SW 1271 (cell line): ENCODE measurements around the gene DGCR8.

Experiments used
- DNase-seq, 2 experiments: peaks; one replicate each; lab custom pipeline; 2025; lab: John Stamatoyannopoulos, UW

The DGCR8 gene

DNA sequence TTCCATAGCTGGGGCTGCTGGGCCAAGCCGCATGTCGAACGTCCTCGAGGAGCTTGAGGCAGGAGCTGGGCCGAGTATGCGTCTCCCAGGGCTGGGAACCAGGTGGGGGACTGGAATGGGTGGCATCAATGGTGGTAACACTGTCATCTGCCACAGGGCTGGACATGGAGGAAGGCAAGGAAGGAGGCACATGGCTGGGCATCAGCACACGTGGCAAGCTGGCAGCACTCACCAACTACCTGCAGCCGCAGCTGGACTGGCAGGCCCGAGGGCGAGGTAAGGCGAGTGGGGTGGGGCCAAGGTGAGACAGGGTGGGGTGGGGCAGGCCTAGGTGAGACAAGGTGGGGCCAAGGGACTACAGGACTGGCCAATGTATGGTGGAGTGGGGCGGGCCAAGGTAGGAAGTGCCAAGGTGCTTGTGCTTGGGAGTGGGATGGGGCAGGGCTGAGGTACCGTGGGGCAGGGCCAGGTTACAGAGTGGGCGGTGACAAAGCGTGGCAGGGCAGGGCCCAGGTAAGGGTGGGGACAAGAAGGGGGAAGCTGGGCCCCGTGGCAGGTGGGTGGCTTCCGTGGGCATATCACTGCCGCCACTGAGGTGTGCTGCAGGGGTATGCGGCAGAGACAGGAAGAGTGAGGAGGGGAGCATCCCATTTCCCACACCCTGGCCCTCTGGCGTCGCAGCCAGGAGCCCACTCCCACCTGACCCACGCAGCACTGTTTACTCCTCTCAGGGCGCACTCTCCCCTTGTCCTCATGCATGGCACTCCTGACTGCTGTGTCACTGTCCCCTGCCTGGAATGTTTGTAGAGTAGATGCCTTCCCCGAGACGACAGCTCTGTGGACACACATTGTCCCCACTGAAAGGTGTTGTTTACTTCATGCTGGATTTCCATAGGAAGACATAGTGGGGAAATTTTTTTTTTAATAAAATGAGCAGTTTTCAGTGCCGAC is 27.5 kb upstream of the DGCR8 start:
- no peak for DNase-seq

DNA sequence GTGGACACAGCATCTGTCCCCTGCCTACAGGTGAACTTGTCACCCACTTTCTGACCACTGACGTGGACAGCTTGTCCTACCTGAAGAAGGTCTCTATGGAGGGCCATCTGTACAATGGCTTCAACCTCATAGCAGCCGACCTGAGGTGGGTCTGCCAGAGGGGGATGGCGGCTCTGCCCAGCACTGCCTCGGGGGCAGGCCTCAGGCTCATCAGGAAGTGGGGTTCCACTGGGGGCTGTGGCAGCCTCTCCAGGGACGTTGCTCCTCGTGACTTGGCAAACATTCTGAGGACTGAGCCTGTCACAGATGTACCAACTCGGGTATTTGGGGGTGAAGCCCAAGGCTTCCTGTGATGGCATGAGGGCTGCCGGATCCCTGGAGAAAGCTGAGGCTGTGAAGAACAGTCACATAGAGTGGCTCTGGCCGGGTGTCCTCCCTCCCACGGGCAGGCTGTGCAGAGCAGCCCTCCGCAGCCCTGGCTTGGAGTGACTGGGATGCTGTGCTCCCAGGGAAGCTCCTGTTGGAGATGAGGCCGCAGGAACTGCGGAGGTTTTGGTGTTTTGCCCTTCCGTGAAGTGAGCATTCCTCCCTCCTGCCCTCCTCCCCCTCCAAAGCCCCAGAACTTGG is 26.5 kb upstream of the DGCR8 start:
- no peak for DNase-seq

DNA sequence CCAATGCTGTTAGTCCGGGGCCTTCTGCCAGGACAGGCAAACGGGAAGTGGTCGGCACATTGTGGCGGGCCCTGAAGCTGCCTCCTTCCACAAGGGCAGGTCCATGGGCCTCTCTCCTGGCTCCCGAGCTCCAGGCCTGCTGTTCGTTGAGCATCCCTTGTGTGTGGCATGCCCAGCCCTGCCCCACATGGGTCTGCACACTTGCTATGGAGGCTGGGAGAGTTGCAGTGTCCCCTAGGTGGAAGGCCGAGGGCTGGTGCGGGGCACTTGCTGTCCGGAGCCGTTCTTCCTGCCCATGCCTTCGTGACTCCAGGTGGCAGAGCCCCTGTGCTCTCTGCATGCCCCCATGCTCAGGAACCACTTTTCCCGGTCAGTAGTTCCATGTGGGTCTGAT is 26.0 kb upstream of the DGCR8 start:
- no peak for DNase-seq

DNA sequence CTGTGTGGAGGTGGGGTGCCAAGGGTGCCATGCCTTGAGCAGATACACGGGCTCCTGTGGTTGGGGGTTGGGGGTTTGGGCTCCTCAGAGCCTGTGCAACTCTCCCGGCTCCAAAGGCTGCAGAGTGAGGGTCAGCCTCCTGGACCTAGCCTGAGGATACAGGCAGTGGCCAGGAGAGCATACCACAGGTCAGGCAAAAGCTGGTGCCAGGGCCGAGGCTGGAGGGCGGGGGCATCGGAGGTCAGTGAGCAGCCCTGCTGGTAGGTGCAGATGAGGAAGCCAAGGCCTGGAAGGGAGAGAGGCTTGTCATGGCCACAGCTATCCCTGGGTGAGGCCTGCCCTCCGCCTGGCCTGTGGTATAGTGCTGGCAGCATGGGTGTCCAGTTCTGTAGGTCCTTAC is 25.6 kb upstream of the DGCR8 start:
- DNase-seq, result no peak

DNA sequence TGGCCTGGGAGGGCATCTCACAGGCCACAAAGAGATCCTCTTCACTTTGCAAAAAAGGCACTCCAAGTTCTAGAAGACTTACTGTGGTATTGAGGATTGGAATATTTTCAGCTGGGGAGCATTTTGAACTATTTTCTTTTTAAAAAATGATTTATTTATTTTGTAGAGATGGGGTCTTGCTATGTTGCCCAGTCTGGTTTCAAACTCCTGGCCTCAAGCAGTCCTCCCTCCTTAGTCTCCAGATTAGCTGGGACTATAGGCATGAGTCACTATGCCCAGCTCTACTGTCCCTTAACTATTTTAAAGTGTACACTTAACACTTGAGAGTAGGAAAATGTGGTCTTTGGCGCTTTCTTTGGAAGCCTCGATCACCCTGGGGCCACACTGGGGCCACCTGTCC is 24.9 kb upstream of the DGCR8 start:
- no peak for DNase-seq

DNA sequence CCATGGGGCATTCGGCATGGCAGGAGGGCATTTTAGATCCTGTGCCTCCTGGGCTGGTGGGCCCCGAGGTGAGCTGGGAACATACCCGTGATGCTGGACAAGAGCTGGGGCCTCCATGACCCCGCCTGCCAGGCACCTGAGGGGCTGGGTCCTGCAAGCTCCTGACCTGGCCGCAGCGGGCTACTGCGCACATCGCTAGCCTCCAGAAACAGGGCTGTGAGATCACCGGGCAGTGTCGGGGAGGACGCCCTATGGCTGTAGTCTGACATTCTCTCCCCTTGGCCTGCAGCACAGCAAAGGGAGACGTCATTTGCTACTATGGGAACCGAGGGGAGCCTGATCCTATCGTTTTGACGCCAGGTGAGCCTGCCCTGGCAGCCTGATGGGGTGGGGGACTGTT is 24.4 kb upstream of the DGCR8 start:
- DNase-seq, result no peak

DNA sequence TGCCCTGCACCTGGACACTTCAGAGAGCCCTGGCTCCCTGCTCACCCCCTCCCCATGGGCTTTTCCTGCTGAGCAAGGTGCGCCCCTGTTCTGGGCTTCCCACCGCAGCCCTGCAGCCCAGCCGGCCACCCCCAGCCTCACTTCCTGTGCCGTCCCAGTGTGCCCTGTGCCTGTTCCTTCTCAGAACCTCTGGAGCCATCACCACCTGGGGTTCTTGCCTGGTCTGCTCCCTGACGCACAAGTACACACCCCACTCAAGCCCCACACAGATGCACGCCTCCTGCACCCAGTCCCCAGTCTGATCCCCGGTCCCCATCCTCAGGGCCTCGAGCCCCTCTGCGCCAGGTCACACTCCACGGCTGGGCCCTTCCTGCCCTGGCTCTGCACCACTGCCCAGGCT is 23.9 kb upstream of the DGCR8 start:
- no peak for DNase-seq

DNA sequence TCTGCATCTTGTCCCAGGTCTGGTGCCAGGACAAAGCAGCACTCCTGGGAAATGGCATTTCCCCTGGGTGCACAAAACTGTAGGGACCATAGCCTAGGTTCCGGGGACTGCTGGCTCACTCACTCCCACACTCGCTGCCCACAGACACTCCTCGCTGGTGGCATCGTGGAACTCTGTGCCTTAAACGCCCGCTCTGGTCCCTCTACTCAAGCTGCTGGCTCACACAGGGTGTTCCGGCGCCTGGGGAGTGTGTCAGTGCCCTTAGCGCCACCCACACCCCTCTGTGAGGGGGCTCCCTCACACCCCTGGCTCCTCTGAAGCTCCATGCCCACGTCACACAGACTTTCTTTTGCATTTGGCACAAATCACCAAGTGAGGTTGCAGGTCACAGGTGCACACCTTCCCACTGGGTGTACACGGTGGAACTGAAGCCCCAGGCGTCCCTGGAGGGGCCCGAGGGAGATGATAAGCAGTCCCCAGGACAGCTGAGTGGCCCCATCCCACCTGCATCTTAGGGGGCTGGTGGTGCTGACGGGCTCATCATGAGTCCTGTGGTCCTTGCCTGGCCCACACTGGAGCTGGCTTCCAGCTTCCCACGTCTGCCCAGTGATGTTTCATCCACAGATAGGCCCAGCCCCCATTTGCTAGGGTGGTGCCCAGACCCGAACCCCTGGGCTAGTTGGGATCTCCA is 23.2 kb upstream of the DGCR8 start:
- DNase-seq, result no peak

DNA sequence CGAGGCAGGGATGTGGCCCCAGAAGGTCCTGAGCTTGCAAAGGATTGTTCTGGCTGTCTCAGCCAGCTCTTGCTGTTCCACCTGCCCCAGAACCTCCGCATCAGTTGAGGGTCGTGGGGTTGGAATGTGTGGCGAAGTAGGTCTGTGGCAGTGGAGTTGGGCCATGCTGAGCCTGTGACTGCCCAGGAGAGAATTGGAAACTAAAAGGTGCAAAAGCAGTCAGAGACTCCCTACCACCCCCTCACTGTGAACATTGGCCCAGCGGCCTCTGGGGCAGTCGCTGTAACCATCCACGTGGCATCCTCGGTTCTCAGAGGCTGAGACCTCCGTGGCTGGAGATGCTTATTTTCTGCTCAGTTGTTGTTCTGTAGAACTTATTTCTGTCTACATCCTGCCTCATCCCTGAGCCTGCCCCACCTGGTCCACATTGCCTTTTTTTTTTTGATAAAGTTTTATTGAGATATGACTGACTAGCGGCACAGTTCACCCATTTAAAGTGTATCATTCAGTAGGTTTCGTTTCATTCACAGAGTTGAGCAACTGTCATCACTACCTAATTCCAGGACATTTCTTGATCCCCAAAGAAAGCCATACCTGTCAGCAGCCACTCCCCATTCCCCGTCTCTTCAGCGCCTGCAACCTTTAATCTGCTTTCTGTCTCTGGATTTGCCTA is 22.3 kb upstream of the DGCR8 start:
- DNase-seq, result no peak

DNA sequence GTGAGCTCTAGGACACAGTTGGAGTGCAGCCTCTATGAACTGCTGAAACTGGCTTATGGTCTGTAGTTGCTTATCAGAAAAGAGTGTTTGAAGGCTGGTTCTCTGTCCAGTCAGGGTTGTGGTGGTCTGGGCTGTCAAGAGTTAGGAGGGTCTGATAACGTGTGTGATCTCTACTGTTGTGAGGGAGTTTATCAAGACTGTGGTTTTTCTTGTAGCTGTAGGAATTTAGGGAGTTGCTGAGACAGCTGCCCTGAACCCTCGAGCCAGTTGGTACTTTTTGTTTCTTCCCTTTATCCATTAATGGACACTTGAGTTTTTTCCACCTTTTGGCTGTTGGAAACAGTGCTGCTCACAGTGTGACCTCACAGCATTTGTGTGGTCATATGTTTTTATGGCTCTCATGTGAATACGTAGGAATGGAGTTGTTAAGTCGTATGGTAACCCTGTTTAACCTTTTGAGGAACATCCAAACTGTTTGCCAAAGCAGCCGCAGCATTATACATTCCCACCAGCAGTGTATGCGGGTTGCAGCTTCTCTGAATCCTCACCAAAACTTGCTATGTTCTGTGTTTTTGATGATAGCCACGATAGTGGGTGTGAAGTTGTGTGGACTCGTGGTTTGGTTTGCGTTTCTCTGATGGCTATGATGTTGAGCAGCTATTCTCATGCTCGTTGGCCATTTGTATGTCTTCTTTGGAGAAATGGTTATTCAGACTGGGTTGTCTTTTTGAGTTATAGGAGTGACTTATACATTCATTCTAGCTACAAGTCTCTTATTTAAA is 20.9 kb upstream of the DGCR8 start:
- no peak for DNase-seq

DNA sequence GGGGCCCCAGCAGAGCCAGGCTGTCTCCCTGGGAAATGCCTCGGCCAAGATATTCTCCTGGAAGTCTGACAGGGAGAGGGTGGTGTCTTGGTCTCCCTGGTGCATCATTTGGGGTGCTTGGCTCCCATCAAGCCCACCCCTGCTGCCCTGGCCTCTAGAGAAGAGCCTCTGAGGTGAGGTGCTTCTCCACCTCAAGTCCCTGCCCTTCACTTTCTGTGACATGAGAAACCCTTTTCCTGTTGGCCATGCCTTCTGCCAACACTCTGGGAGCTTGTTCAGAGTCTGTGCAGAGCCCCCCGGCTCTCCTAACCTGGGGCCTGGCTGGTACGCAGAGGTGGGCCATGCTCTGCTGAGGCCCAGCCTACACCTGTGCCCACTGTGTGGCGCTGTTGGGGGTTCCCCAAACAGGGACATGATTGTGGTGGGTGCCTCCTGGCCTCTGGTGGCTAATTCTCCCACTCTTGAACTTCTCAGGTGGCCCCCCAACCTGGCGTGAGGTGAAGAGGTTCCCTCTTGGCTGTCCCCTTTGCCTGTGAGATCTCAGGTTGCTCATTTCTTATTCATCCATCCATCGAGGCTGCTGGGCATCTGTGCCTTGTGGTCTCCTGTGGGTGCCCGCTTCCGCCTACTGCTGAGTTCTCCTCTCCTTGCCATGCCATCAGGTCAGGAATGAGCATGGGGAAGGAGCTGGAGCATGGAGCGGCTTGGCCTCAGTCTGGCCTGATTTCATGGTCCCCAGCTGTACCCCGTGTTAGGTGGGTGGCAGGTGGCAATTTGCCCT is 19.2 kb upstream of the DGCR8 start:
- no peak for DNase-seq

DNA sequence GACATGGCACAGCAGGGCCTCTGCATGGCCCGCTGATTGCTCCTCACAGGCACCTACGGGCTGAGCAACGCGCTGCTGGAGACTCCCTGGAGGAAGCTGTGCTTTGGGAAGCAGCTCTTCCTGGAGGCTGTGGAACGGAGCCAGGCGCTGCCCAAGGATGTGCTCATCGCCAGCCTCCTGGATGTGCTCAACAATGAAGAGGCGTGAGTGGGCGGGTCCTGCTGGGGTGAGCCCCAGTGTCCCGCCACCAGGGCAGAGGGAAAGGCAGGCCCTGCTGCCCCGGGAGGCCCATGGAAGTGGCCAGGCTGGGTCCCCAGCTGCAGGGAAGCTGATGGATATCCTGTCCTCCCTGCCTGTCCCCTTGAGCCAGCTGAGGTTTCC is 18.6 kb upstream of the DGCR8 start:
- no peak for DNase-seq

DNA sequence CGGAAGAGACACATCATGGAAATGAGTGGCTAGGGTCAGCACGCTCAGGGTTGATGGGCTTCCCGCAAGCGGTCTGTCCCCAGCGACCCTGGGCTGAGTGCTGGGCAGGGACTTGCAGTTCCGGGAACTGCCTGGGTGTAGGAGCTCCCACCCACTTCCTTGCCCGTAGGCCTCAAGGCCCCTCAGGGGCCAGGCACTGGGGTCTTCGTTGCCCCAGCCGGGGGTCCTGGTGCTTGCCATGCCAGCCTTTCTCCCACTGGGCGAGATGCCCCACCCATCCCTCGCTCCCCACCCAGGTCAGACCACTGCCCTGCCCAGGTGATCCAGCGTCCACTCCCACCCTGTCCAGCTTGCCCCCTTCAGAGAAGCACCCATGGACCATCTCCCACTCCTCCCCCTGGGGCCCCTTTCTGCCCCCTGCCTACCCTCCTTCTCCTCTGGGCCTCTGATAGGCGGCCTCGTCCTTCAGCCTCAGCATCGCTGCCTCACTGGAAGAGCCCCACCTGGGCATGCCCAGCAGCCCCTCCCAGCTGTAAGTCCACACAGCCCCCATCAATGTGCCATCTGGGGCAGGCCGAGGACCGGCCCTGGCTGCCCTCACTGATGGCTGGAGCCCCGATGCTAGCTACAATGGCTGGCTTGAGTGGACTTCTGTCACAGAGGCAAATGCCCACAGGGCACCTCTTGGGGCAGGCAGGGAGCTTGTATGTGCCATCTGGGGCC is 17.8 kb upstream of the DGCR8 start:
- DNase-seq, result no peak

DNA sequence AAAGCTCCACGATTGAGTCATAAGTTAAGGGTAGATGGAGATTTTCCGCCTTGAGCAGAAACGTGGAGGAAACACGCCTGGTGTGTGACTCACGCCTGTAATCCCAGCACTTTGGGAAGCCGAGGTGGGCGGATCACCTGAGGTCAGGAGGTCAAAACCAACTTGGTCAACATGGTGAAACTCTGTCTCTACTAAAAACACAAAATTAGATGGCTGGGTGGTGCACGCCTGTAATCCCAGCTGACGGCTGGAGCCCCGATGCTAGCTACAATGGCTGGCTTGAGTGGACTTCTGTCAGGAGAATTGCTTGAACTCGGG is 17.3 kb upstream of the DGCR8 start:
- DNase-seq, result no peak

DNA sequence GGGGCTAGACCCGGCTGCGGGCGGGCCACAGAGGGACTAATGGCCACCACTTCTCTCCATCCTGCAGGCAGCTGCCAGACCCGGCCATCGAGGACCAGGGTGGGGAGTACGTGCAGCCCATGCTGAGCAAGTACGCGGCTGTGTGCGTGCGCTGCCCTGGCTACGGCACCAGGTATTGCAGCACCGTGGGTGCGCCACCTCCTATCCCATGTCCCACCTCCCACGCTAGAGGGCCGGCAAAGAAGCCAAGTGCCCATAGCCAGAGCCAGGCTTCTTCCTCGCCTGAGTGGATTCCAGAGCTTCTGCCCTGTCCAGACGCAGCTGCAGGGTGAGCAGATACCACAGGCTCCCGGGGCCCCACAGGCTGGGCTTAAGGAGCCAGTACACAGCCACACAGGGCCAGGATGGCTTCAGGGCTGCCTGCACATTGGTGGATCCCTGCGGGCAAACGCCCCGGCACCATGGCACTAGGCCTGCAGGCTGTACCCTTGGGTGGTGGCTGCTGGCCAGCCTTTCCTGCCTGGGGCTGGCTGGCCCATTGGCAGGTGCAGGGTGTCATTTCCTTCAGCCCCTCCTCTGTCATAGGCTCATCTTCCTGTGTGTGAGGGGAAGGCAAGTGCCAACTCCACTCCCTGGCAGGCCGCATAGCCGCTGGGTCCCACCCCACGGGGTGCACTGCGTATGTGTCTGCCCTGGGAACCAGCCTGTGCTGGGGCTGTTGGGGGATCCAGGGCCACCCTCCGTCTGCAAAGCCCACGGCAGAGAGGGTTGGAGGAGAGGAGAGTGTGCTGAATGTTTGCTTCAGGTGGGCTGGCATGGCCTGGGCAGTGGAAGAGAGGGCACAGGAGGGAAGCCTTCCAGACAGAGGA is 16.5 kb upstream of the DGCR8 start:
- DNase-seq, result no peak

DNA sequence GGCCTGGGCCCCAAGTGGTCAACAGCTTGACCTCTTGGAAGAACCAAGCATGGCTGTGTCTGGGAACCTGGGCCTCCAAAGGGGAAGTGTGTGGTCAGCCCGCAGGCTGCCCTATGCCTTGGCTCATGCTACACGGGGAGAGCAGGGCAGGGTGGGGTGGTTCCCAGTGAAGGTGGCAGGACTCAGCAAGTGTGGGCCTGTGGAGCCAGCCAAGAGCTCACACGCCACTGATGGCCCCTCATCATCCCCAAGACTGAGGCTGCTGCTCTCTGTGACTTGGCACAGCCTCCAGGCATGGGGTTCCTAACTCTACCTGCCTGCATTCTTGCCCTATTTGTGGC is 15.9 kb upstream of the DGCR8 start:
- DNase-seq, result no peak

DNA sequence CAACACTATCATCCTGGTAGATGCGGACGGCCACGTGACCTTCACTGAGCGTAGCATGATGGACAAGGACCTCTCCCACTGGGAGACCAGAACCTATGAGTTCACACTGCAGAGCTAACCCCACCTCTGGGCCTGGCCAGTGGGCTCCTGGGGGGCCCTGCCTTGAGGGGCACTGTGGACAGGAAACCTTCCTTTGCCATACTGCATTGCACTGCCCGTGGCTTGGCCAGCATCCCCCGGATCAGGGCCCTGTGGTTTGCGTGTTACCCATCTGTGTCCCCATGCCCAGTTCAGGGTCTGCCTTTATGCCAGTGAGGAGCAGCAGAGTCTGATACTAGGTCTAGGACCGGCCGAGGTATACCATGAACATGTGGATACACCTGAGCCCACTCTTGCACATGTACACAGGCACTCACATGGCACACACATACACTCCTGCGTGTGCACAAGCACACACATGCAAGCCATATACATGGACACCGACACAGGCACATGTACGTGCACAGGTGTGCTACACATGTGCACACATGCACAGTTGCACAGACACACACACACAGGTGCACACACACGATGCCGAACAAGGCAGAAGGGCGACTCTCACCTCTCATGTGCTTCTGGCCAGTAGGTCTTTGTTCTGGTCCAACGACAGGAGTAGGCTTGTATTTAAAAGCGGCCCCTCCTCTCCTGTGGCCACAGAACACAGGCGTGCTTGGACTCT is 15.3 kb upstream of the DGCR8 start:
- no peak for DNase-seq

DNA sequence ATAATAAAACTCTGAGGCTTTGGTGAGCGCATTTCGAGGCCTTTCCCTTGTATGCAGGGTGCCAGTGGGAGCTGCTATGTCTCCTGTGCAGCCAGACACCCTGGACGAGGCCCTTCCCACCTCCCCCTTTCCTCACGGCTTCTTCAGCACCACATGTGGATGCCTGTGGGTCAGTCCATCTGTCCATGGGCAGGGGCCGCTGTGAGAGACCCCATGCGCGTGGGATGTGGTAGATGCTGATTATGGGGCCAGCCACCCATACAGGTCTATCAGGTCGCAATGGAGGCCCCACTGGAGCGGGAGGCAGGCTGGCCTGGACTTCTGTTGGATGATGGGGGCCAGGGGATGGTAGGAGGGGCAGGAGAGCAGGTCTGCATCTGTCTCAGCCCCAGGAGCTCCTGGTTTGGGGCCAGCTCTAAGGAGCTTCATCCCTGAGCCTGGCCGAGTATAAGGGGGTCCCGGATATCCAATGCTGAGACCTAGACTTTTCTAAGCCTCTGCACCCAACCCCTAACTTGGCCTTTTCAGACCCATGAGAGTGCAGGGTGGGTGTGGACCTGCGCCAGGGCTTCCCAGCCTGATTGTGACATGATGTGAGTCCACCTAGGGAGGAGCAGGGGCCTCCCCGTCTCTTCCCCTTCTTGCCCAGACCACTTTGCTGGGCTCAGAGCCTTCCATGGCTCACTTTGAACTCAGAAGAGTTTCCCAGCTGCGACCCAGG is 14.0 kb upstream of the DGCR8 start:
- DNase-seq, result no peak
